ENCODE results near the gene PC. TPM values are rescaled to one million over a fixed set of nuclear protein-coding genes. Genes with fewer than 3 reads are reported as not detected.

The PC gene
- total RNA-seq, 1 donor from 2014 or later, result 13.5 TPM

DNA sequence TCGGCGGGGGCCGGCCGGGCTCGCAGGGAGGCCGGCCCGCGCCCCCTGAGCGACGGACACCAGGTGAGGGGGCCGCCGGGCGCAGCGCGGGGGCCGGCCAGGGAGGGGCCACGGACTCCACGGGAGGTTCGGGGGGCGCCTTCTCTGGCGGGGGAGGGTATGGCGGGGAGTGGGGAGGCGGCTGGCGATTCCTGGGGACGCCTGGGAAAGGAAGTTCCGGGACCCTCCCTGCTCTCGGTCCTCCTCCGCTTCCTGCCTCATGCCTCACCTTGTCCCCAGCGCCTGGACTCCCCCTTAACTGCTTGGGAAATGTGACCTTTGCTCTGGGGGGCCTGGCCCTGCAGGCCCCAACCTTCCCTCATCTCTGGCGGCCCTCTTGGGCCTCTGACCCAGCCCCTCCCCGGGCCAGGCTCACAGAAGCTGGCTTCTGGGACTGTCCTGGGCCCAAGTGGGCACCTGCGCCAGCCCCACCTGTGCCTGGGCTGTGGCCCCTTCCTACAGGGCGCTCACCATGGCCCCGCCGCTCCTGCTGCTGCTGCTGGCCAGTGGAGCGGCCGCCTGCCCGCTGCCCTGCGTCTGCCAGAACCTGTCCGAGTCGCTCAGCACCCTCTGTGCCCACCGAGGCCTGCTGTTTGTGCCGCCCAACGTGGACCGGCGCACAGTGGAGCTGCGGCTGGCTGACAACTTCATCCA lies 100.8 kb downstream of the PC start:
- Histone ChIP-seq H3K9me3 (no peaks in the 10 kb centered on the region), H3K27me3 (no peaks in the 10 kb centered on the region), H3K36me3 (no peaks in the 10 kb centered on the region), H3K27ac (peak overlapping the region; percentile 65 to 66), H3K4me3 (peak overlapping the region; percentile 64 to 85), H3K4me1 (peaks cover 4 to 6% of the 10 kb centered on the region in 2 donors)
- DNase-seq (ENCODE audit: low spot score in 2 of 2), result no peak
- TF ChIP-seq, protein P1, sequence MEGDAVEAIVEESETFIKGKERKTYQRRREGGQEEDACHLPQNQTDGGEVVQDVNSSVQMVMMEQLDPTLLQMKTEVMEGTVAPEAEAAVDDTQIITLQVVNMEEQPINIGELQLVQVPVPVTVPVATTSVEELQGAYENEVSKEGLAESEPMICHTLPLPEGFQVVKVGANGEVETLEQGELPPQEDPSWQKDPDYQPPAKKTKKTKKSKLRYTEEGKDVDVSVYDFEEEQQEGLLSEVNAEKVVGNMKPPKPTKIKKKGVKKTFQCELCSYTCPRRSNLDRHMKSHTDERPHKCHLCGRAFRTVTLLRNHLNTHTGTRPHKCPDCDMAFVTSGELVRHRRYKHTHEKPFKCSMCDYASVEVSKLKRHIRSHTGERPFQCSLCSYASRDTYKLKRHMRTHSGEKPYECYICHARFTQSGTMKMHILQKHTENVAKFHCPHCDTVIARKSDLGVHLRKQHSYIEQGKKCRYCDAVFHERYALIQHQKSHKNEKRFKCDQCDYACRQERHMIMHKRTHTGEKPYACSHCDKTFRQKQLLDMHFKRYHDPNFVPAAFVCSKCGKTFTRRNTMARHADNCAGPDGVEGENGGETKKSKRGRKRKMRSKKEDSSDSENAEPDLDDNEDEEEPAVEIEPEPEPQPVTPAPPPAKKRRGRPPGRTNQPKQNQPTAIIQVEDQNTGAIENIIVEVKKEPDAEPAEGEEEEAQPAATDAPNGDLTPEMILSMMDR (IDR thresholded peaks at IDR 0.05), result no peak
- intact Hi-C loops (cut with DNase I), result loop anchor here (2.0 to 5.0 kb wide), 2 partner anchors 100 to 261 kb away; partner anchors contain the start of genes KDM2A and PC

GRCh38 chr11:66856496-66857233 lies 101.5 kb downstream of the PC start, which contains the start of gene LRFN4:
Gene LRFN4 (plus strand): TSS chr11:66857064. CDS start chr11:66857745, 681 bp downstream.
- H3K9me3 ChIP-seq, result no peaks in the 10 kb centered on the region
- H3K36me3 ChIP-seq, result no peaks in the 10 kb centered on the region
- peak within 1 kb of the TSS; percentile 64 to 85 for H3K4me3 ChIP-seq
- peaks cover 4 to 6% of the 10 kb centered on the region in 2 donors for H3K4me1 ChIP-seq
- intact Hi-C loops (cut with DNase I), result loop anchor here (1.0 to 5.0 kb wide), 3 partner anchors 13 to 262 kb away; partner anchors contain the start of genes KDM2A, PC and RCE1
- no peaks in the 10 kb centered on the region for H3K27me3 ChIP-seq
- DNase-seq (ENCODE audit: low spot score in 2 of 2), result no peak
- TF ChIP-seq, protein P1 (IDR thresholded peaks at IDR 0.05), result no peak
- peak within 1 kb of the TSS; percentile 75 to 92 for H3K27ac ChIP-seq

DNA sequence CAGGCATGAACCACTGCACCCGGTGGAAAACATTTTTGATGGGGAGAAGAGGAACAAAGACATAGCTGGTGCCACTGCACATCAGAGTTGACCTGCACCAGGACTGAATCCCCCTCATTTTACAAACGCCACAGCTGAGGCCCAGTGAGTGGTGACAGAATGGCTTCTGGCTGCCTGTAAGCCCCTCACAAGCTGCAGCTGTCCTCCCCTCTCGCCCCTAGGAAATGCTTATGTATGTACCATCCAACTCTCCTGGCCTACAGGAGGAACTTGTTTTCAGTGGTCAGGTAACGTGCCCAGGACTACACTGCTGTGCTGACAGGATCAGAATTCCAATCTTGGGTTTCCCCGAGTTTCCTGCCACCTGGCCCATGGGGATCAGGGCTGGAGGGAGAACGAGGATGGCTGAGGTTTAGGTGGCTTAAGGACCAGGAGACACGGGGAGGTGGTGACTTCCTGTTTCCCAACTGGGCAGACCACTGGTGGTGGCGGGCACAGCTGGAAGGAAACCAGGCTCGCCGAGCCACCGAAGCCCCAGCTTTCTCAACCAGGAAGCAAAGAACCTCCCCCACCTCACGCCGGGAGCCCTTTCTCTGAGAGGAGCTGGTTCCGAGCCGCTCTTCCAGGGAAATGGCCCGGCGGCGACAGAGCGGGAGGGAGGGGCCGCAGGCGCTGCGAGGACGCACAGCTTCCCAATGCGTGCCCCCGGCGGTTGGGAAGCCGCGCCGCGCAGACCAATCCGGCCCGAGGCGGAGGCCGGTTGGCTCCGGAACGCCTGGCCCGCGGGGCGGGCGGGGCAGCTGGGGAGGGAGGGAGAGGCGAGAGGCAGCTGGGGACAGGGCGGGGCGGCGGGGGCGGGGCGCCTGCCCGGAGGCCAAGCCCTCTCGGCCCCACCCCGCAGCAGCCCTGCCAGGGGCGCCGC lies 102.3 kb downstream of the PC start:
- intact Hi-C loops (cut with DNase I), result loop anchor here (1.0 to 5.0 kb wide), 3 partner anchors 13 to 263 kb away; partner anchors contain the start of genes KDM2A, PC and RCE1
- H3K4me1 ChIP-seq, result peaks cover 4 to 6% of the 10 kb centered on the region in 2 donors
- TF ChIP-seq, protein P1 (IDR thresholded peaks at IDR 0.05), result no peak
- no peaks in the 10 kb centered on the region for H3K9me3 ChIP-seq
- no peaks in the 10 kb centered on the region for H3K27me3 ChIP-seq
- peak overlapping the region; percentile 75 to 92 for H3K27ac ChIP-seq
- peak overlapping the region; percentile 64 to 85 for H3K4me3 ChIP-seq
- peaks cover 0 to under 1% of the 10 kb centered on the region in 2 donors for H3K36me3 ChIP-seq
- DNase-seq (ENCODE audit: low spot score in 2 of 2), result peak; percentile 78 to 96

DNA sequence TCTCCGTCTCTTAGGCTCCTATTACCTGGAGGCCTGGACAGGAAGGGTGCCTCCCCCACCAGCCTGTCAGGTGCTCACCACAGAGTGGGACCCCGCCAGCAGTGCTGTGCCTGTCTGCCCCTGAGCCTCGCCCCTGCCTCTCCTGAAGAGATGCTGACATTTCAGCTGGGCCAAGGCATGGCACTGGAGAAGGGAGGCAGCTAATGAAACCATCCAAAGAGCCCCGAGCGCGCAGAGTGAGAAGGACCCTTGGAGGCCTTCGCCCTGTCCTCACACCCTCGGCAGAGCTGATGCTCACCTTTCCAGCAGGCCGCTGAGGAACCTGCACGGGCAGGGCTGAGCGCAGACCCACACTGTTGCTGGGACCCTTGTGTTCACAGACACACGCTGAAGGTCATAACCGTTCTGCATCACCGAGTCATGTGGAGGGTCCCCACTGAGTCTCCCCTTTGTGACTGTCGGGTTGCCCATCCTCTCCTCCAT lies 103.4 kb downstream of the PC start:
- Histone ChIP-seq H3K4me1 (peaks cover 4 to 6% of the 10 kb centered on the region in 2 donors), H3K27ac (peak overlapping the region; percentile 75 to 92), H3K9me3 (no peaks in the 10 kb centered on the region), H3K4me3 (no peak overlapping the region), H3K27me3 (no peaks in the 10 kb centered on the region), H3K36me3 (peaks cover 0 to 2% of the 10 kb centered on the region in 2 donors)
- TF ChIP-seq, protein P1 (IDR thresholded peaks at IDR 0.05), result no peak
- intact Hi-C loops (cut with DNase I), result loop anchor here (5.0 kb wide), 1 partner anchor 103 kb away; the partner anchor contains the start of gene PC
- DNase-seq (ENCODE audit: low spot score in 2 of 2), result no peak

GRCh38 chr11:66854231-66854661 lies 103.9 kb downstream of the PC start:
- DNase-seq (ENCODE audit: low spot score in 2 of 2), result no peak
- Histone ChIP-seq H3K9me3 (no peaks in the 10 kb centered on the region), H3K27ac (no peak overlapping the region), H3K27me3 (no peaks in the 10 kb centered on the region), H3K4me1 (peaks cover 4 to 6% of the 10 kb centered on the region in 2 donors), H3K36me3 (peaks cover 0 to 2% of the 10 kb centered on the region in 2 donors), H3K4me3 (no peak overlapping the region)
- intact Hi-C loops (cut with DNase I), result no loop called here
- TF ChIP-seq, protein P1 (IDR thresholded peaks at IDR 0.05), result no peak

Data from ascending aorta (tissue), 2 donors.